Effector CD8-positive, alpha-beta T cell (primary cell): ENCODE measurements around the gene GOLGA6B.
"Not testable (repeated sequence)": the region's sequence is repeated elsewhere in the genome, so short reads cannot be mapped to it uniquely, and the experiment has no call there.

ENCODE experiments used
- DNase-seq: peaks from one replicate; lab custom pipeline; 2025; lab: John Stamatoyannopoulos, UW
- total RNA-seq, 4 experiments: gene quantifications; one replicate each; lab custom pipeline; 2026; lab: John Stamatoyannopoulos, UW

Gene GOLGA6B, protein sequence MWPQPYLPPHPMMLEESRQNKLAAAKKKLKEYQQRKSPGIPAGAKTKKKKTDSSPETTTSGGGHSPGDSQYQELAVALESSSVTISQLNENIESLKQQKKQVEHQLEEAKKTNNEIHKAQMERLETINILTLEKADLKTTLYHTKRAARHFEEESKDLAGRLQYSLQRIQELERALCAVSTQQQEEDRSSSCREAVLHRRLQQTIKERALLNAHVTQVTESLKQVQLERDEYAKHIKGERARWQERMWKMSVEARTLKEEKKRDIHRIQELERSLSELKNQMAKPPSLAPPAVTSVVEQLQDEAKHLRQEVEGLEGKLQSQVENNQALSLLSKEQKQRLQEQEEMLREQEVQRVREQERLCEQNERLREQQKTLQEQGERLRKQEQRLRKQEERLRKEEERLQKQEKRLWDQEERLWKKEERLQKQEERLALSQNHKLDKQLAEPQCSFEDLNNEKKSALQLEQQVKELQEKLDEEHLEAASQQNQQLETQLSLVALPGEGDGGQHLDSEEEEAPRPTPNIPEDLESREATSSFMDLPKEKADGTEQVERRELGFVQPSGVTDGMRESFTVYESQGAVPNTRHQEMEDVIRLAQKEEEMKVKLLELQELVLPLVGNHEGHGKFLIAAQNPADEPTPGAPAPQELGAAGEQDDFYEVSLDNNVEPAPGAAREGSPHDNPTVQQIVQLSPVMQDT
- 0.12 to 0.36 (median 0.19) reads per million in 4 experiments for total RNA-seq

DNA sequence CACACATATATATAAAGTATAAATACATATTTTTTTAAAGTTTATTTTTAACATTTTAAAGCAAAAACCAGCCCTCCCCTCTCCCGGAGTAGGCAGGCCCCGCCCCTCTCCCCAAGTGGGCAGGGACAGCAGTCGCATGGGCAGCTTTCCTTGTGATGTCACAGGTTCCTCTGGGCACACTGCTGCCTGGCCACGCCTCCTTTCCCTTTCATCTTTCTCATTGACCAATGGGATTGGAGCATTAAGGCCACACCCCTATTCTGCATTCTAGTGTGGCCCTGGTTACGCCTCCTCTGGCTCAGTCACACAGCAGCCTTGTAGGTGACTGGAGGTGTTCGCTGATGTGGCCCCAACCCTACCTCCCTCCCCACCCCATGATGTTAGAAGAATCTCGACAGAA, at the start of gene GOLGA6B:
Gene GOLGA6B, plus strand, starts transcription at position 301 of the 400 bp plus-strand sequence. Its CDS starts 41 bp downstream, at position 342.
- not testable (repeated sequence) for DNase-seq

DNA sequence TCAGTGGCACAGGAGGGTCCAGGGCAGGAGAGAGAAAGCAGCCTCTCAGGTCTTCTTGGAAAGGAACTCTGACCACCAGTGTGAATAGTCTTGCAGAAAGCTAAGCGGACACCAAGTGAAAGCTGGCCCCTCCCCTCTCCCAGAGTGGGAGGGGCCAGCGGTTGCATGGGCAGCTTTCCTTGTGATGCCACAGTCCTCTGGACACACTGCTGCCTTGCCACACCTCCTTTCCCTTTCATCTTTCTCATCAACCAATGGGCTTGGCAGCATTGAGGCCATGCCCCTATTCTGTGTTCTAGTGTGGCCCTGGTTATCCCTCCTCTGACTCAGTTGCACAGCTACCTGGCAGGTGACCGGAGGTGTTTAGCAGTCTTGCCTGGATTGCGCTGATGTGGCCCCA, 49.7 kb upstream of the GOLGA6B start:
- no peak for DNase-seq

DNA sequence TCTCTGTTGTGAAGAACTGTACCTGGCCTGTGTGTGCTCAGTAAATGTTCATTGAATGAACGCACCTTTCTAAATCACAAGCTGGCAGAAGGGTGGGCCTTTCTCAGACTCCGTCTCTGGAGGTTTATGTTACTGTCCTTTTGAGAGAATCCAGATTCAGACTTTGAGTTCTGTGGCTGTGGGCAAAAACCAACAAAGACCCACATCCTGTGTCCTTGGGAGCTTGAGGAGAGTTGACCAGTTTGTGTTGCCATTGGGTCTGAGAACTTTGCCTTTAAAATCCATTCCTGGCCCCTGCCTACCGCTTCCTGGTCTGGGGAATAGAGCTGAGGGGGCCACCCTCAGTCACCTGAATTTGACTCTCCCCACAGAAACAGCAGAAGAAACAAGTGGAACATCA, 46.4 kb upstream of the GOLGA6B start:
- DNase-seq, result not testable (repeated sequence)

DNA sequence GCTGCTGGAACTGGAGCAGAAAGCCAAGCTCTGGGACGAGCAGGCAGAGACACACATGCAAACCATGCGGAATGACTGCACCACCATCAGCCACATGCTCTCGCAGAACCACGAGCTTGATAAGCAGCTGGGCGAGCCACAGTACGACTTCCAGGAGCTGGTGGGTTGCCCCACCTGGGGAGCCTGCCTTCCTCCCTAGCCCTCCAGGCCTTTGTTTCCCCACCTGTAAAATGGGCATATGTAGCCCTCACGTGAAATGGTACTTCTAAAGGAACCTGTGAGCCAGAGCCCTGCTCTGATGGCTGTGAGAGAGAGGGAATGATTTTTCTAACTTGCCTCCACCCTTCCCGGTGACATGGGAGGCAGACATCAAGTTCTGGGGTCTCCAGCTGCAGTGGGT, 44.6 kb upstream of the GOLGA6B start:
- DNase-seq, result no peak

DNA sequence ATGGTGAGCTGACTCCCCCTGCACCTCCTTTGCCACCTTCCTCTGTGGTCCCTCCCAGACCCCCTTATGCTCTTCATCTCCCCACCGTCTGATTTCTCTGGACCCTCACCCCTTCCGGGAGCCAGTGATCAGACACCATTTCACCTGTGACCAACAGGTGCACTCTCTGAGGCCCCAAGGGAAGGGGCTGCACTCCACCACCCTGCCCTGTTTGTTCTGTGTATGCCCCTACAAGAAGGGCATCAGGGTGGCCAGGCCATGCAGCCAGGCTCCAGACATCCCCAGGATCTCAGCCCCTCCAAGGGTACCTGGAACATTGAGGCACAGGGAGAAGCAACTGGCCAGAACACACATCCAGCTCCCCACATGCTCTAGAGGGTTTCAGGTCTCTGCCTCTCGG, 42.2 kb upstream of the GOLGA6B start:
- DNase-seq, result not testable (repeated sequence)

DNA sequence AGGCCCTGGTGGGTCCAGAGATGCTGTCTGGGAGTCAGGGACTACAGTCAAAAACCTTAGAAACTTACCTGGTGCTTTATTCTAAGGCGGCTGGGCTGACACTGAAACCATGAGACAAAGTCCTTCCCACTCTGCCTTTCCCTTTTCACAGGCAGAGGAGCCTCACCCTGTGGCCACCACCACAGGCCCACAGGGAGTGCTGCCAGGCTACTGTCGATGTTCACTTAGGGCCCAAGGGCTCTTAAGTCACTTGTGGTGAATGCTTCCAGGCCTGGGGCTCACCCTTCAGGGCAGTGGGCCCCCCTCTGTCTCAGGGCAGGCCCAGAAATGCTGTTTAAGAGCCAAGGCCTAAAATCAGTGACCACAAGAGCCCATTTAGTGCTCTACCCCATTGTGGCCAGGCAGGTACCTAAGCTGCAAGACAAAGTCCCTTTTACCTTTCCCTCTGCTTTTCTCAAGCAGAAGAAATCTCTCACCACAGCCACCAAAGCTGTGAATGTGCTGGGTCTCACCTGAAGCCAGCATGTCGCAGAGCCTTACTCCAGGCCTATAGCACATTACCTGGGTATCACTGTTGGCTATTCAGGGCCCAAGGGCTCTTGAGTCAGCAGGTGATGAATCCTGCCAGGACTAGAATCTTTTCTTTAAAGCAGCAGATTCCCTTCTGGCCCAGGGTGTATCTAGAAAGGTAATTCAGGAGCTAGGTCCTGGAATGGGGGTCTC, 39.5 kb upstream of the GOLGA6B start:
- DNase-seq, result no peak

DNA sequence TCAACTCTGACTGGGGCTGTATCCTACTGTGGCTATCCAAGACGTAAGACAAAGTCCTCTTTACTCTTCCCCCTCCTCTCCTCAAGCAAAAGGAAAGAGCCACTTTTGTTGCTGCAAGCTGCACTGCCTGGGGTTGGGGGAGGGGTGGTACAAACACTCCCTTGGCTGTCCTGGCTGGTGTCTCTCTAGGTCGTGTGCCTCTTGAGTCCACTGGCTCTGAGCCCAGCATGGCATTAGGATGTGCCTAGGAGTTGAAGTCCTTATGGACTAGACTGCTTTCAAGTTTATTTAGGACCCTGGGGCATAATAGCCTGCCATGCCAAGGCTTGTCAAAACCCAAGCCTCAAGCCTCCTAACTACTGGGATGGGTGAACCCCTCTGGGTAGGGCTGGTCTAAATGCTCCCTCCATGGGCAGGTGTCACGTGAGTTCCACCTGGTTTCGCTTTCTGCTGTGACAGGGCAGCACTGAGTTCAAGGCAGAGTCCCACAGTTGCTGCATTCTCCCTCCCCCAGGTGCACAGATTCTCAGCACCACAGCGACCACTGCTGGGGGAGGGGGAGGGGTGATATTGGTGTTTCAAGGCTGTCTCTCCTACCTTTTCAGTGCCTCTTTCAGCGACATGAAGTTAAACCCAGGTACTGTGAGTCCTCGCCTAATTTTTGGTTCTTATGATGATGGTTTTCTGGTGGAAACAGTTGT, 38.8 kb upstream of the GOLGA6B start:
- DNase-seq, result not testable (repeated sequence)

DNA sequence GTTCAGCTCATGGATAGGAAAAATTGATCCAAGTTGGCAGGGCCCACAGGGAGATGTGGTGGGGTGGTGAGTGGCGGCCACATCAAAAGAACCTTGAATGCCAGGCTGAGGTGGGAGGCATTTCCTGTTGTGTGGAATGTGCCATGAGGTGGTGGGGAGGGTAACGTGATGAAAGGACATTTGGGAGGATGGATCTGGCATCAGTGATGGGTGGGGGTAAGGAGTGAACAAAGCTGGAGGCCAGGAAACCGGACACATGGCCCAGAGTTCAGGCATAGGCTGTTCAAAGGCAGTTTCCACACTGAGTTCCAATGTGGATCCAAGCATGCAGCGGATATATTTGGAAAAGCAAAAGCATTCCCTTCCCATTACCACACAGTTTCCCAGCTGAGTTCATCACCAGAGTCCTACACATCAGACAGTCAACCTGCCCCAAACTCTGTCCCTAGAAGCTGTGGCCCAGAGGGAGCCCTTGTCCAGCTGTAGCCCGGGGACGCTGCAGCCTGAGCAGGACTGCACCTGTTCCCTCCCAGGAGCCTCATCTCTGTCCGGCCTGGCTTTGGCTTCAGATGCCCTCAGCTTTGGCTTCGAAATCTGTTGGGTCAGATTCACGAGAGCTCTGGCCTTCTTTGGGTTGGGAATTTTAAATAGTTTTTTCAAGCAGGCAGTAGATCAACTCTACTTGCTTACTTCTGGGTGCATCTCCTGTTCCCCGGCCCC, 37.8 kb upstream of the GOLGA6B start:
- no peak for DNase-seq

DNA sequence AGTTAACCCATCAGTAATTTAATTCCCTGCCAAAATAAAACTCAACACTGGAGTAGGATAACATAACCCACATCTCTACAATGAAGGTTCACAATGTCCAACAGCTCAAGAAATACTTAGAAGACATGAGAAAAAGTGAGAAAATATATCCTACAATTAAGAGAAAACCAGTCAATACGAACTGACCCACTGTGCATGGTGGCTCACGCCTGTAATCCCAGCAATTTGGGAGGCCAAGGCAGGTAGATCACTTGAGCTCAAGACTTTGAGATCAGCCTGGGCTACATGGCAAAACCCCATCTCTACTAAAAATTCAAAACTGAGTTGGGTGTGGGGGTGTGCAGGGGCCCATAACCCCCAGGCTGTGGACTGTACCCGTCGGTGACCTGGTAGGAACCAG, 30.6 kb upstream of the GOLGA6B start:
- DNase-seq, result not testable (repeated sequence)

DNA sequence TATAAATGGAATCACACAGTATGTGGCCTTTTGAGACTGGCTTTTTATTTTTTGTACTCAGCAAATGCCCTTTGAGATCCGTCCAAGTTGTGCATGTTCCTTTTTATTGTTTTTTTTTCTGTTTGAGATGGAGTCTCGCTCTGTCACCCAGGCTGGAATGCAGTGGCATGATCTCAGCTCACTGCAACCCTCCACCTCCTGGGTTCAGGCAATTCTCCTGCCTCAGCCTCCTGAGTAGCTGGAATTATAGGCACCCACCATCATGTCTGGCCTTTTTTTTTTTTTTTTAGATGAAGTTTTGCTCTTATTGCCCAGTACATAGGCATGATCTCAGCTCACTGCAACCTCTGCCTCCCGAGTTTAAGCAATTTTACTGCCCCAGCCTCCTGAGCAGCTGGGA, 28.3 kb upstream of the GOLGA6B start:
- DNase-seq, result not testable (repeated sequence)

DNA sequence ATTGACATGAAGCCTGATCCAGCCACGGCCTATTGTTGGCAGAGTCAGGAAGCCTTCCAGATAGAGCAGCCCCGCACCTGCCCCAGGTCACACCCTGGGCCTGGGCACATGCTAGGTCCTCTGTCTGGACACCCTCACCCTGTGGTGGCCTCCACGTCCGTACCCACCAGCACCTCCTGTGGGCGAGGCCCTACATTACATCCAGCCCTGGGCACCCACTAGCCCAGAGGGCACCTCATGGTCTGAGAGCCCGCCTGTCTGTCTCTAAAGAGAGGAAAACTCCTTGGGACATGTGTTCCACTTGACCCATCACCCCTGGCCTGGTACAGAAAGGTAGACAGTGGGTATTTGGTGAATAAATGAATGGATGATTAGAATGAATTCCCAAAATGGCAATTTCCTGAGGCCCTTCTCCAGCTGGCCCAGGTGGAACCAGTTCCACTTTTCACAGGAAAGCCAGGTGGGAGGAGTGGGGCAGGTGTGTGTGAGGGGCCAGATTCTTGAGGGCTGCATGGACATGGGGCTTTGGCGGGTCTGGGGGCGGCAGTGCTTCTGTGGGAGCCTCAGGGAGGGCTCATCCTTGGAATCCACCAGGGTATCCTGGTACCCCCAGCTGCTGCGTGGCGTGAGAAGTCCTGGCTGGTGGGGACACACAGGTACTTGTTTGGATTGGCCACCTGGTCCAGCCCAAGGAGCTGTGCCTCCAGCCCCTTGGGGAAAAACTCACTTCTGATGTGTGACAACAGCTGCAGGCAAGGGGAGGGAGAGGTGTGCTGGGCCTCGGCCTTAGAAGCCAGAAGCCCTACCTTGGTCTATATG, 26.0 kb upstream of the GOLGA6B start:
- DNase-seq, result not testable (repeated sequence)

DNA sequence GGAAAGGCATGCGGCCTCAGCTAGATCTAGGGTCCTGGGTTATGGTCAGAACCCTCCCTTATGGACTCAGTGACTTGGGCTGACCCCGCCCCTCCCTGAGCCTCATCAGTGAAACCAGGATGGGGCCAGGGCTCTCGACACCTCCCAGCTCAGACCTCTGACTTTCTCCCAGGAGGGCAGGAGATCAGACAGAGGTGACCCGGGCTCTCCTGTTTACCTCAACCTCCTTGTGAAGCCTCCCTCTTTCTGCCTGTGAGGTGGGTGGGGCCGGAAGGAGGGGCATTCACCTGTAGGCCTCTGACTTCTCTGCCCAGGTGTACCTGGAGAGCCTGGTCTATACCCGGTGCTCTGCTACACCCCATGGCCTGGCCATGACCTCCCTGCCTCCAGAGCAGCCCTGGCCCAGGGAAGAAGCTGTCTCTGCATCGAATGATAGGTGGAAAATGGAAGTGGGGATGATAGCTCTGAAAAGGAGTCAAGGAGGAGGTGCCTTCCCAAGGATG, 25.4 kb upstream of the GOLGA6B start:
- DNase-seq, result not testable (repeated sequence)

DNA sequence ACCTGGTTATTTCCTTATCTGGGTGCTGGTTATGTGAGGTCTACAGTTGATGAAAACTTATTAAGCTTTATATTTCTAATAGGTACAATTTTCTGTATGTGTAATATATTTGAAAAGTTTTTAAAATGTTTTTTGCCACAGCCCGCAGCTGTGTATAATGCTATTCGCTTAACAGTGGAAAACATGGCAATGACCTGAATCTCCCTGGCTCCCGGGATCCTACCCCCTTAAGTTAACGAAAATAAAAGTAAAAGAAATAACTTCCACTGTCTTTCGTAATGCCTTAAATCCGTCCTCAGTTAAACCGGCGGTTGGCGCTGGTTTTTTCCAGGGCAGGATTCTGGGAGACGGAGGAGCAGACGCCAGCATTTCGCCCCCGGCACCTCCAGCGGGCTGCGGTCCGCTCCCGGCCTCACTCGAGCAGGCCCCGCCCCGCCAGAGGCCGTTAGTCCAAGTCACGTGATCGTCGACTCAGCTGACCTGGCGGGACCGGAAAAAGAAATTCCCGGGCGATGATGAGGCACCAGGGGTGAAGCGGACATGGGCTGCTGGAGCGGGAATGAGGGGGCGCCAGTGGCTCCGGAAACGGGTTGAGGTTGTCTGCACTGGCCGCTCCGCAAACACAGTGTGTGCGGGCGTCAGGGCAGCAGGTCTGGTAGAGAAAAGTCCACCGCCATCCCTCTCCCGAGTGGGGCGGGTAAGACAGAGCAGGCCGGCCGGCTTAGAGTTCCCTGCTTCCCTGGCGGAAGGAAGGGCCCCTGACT, 17.8 kb upstream of the GOLGA6B start:
- not testable (repeated sequence) for DNase-seq

DNA sequence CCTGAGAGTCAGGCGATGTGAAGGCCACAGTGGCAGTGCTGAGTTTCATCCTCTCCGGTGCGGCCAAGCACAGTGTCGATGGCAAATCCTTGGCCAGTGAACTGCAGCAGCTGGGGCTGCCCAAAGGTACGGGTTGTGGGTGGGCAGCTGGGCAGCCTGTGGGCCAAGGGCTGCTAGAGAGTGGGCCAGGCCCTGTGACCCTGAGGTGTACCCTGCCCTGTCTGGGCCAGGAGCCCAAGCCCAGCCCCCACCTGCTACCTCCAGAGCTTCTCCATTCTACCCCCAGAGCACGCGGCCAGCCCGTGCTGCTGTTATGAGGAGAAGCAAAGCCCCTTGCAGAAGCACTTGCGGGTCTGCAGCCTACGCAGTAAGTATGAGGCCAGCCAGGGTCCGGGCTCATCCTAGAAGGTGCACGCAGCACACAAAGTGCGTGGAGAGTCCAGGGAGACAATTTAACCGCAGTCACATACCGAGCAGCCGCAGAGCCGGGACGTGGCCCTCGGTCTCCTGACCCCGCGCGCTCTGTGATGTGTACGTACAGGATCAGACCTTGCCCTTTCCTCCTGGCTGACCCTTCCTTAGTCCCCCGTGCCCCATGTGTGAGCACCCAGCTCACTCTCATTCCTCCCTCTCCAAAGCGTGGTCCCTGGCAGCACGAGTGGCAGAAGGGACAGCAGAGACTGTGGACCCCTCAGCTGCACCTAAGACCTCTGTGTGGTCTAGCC, 14.6 kb upstream of the GOLGA6B start:
- not testable (repeated sequence) for DNase-seq

DNA sequence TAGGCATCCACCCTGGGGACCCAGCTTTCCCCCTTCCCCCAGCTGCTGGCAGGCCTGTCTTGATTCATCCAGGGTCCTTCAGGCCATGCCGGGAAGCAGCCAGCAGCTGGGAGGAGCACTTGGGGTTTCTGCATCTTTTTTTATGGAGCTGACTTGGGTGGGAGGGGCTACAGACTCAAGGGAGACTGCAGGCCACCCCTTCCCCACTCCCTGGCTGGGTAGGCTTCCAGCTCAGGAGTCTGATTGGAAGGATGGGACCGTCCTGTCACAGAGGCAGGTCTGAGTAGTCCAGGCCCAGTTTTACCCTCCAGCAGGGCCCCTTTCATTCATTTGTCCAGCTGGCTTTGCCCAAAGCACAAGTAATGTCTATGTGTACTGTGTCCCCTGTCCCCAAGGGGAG, 12.2 kb upstream of the GOLGA6B start:
- DNase-seq, result not testable (repeated sequence)

DNA sequence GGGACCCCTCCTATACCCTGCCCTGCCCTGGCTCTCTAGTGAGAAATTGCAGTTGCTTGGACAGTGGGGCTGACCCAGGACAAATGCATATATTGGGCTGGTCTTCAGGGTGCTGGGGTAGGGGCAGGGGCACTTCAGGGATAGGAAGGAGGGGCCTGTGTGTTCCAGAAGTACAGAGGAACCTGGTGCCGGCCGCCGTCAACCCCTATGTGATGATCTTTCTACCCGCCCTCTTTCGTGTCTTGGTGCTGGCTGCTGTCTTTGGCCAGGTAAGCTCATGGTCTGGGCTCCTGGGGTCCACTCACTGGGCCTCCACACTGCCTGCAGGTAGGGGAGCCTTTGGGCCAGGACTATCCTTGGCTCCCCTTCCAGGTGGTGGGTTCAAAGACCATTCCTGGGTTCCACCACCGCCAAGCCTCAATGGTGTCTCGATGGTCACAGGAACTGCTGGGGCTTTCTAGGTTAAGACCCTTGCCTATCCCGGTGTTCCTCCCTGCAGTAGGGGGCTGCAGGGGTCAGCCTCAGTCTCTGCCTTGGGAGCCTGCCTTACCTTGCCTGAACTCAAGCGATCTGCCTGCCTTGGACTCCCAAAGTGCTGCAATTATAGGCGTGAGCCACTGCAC, 5.8 kb upstream of the GOLGA6B start:
- DNase-seq, result not testable (repeated sequence)

DNA sequence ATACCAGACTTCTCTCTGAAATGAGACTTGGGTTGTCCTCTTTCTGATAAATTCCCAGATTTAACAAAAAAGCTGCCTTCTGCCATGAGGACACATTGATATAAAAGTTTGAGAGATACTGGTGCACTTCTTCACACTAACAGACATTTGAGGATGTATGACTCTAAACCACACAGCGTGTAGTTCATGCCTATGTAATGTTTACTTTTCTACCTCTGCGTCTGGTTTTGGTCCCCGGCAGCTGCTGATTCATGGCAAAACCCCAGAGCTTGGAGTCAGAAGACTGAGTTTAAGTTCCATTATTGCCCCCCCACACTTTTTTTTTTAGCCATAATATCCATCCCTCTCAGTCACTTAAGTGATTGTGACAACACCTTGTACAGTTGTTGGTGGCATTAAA, 1.5 kb downstream of the GOLGA6B start:
- DNase-seq, result not testable (repeated sequence)

DNA sequence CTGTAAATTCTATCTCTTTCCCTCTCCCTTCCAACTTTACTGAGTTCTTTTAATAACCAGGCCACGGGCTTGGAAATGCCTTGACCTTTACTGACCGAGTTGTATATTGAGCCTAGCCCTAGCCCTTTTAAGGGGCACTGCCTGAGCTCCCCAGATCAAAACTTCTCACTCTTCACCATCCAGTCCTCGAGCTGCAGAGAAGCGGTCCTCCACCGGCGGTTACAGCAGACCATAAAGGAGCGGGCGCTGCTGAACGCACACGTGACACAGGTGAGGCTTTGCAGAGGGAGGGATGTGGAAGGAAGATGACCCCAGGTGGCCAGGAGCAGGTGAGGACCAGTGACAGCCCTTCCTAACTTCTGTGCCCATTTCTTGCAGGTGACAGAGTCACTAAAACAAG, 6.6 kb downstream of the GOLGA6B start:
- DNase-seq, result not testable (repeated sequence)
